Measurements from ENCODE around the gene IL2RA. TPM values are rescaled to one million over a fixed set of nuclear protein-coding genes. Genes with fewer than 3 reads are reported as not detected.
"Not testable (repeated sequence)": the region's sequence is repeated elsewhere in the genome, so short reads cannot be mapped to it uniquely, and the experiment has no call there.

Gene IL2RA
- 1,000 to 10,000 TPM; 1,064 to 1,187 TPM for total RNA-seq

DNA sequence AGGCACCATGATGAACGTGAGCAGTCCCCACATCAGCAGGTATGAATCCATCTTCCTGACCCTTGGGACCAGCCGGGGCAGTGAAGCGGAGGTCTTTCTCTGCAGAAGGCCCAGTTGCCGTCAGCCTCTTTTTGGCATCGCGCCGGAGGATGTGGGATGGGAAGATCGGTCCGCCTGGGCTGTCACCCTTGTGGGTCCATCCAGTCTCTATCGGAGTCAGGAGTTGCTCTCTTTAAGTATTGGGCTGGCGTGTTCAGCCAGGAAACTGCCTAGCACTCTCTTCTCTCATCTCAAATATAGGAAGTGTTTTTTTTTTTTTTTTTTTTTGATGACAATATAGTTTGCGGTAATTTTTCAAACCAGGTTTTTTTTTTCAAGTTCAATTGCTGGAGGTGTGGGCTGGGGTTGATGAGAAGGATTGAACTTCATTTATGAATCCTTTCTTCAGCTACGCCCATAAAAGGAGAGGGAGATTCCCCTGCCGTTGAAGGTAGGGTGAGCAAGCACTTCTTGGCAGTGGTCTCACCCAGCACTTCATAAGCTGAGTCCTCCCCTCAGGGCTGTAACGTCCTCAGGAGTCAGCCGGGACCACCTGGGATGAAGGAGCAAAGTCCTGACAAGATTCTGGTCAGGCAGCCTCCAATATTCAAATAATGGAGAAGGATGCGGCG is at the start of gene IL2RA:
Gene IL2RA, minus strand, starts transcription at position 267 of the 671 bp plus-strand sequence. Its CDS starts 216 bp downstream, at position 51.
- no peaks in the 10 kb centered on the region for H3K27me3 Mint-ChIP-seq
- peak within 1 kb of the TSS; percentile 92 for H3K4me3 Mint-ChIP-seq
- ATAC-seq (peak; percentile 79 to 84), DNase-seq (ENCODE audit: low spot score) (peak; percentile 88)
- H3K27ac Mint-ChIP-seq = peak within 1 kb of the TSS; percentile 97 to 98
- peaks cover 7% of the 10 kb centered on the region for H3K9me3 Mint-ChIP-seq
- peaks cover 55 to 79% of the 10 kb centered on the region in 2 donors for H3K4me1 Mint-ChIP-seq (ENCODE audit: low read depth in 2 of 2)
- peaks cover 48% of the 10 kb centered on the region for H3K36me3 Mint-ChIP-seq

DNA sequence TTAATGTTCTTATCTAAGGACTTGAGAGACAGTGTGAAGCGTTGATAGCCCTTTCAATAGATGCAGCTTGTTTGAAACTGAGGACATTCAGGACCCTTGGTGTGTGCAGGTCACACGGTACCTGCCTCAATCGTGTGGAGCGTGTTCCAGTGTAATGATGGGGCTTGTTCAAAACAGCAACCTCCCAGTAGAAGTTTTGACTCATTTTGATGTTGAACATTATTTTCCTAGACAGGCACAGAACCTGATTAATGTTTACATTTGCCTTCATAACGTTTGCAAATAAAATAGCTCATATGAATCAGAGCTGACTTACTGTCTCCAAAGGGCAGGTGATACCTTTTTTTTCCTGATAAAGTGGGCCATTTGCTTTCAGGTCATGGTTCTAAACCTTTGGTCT is 48.0 kb upstream of the IL2RA start:
- H3K4me1 Mint-ChIP-seq (ENCODE audit: low read depth in 2 of 2) = peaks cover 17 to 31% of the 10 kb centered on the region in 2 donors
- no peak overlapping the region for H3K4me3 Mint-ChIP-seq
- H3K27me3 Mint-ChIP-seq = no peaks in the 10 kb centered on the region
- DNase-seq (ENCODE audit: low spot score) (no peak), ATAC-seq (no peak)
- no peaks in the 10 kb centered on the region for H3K9me3 Mint-ChIP-seq
- H3K27ac Mint-ChIP-seq = peak overlapping the region; percentile 1 to 84
- H3K36me3 Mint-ChIP-seq = peaks cover 69% of the 10 kb centered on the region

DNA sequence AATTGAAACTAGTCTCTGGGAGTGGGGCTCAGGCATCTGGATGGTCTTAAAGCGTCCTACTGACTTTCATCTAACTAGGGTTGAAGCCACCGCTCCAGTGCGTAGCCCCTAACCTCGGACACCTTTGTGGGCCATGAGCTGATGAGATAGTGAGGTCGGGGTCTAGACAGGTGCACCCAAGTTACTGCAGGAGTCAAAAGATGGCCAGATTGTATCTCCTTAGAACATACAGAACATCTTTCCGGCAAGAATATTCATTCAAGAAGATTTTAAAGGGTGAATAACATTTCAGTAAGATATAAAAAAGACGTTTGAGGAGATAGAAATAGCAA is 47.2 kb upstream of the IL2RA start:
- Mint-ChIP-seq H3K36me3 (peaks cover 71% of the 10 kb centered on the region), H3K4me1 (ENCODE audit: low read depth in 2 of 2) (peaks cover 17 to 32% of the 10 kb centered on the region in 2 donors), H3K27ac (peak overlapping the region; percentile 1 to 84), H3K27me3 (no peaks in the 10 kb centered on the region), H3K9me3 (no peaks in the 10 kb centered on the region), H3K4me3 (no peak overlapping the region)
- no peak for DNase-seq (ENCODE audit: low spot score)
- ATAC-seq = no peak

DNA sequence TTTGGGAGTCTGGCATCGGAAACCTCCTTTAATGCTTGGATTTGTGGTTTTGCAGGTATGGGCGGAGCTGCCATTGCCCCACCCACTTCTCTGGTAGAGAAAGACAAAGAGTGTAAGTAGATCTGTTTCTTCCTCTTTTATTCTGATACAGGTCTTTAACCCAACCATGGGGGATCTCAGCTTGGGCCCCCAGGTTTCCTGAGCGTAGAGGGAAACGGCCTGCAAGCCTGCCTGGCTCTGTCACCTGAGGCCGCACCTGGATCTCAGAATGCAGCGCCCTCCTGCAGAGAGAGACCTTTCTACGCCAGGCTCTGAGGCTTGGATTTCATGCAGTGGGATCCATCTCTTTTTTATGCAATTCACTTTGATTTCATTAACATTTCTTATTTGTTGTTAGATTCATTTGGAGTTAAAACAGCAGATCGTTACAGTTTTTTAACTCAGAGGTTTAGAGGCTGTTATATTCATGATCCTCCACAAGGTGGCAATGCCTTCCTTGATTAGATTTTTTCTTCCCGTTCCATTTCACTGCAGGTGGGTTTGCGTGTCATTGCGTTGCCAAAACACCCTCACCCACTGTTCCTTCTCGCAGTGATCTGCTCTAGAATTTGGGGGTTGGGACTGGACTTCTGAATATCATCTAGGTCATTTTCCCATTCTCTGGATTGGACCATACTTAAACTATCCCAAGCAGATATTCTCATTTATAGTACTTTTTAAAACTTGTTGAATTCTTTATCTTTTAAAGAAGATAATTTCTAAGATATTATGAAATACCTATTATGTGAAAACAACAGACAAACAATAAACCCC is 46.7 kb upstream of the IL2RA start:
- Mint-ChIP-seq H3K4me1 (ENCODE audit: low read depth in 2 of 2) (peaks cover 18 to 31% of the 10 kb centered on the region in 2 donors), H3K4me3 (no peak overlapping the region), H3K27me3 (no peaks in the 10 kb centered on the region), H3K36me3 (peaks cover 65% of the 10 kb centered on the region), H3K27ac (peak overlapping the region; percentile 1 to 84), H3K9me3 (no peaks in the 10 kb centered on the region)
- no peak for ATAC-seq
- DNase-seq (ENCODE audit: low spot score) = no peak

DNA sequence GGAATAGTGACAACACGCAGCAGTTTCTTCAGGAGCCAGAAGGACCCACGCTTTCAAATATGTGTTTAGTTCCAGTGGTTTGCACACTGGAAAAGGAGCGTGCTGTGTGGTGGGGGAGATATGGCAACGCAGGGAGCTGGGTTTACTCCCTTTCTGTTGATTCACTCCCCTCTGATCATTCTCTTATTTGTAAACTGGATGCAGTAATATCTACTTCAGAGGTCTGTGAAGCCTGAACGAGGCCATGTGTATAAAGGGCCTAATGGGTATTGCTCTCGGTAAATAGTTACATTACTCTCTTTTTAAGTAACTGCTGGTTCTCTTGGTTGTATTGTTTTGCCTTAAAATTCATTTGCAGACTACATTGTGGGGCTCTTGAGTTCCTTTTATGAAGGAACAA is 45.9 kb upstream of the IL2RA start:
- Mint-ChIP-seq H3K4me3 (no peak overlapping the region), H3K36me3 (peaks cover 60% of the 10 kb centered on the region), H3K4me1 (ENCODE audit: low read depth in 2 of 2) (peaks cover 20 to 32% of the 10 kb centered on the region in 2 donors), H3K27me3 (no peaks in the 10 kb centered on the region), H3K27ac (peak overlapping the region in 1 of 2 donors; percentile 84), H3K9me3 (no peaks in the 10 kb centered on the region)
- ATAC-seq (no peak), DNase-seq (ENCODE audit: low spot score) (no peak)

DNA sequence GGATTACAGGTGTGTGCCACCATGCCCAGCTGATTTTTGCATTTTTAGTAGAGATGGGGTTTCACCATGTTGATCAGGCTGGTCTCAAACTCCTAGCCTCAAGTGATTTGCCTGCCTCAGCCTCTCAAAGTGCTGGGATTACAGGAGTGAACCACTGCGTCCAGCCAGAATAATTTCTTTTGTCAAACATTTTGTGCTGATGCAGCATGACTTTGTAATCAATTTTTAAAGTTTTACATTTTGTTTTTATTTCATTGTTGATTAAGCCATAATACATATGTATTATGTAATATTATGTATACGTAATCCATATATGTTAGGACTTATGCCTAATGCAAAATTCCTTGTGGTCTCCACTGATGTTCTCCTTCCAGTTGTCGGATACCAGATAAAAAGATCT is 45.4 kb upstream of the IL2RA start:
- not testable (repeated sequence) for H3K9me3 Mint-ChIP-seq; H3K27me3 Mint-ChIP-seq; H3K27ac Mint-ChIP-seq; H3K4me3 Mint-ChIP-seq; ATAC-seq; DNase-seq (ENCODE audit: low spot score)
- Mint-ChIP-seq H3K4me1 (ENCODE audit: low read depth in 2 of 2) (peaks cover 20 to 33% of the 10 kb centered on the region in 2 donors), H3K36me3 (peaks cover 58% of the 10 kb centered on the region)

DNA sequence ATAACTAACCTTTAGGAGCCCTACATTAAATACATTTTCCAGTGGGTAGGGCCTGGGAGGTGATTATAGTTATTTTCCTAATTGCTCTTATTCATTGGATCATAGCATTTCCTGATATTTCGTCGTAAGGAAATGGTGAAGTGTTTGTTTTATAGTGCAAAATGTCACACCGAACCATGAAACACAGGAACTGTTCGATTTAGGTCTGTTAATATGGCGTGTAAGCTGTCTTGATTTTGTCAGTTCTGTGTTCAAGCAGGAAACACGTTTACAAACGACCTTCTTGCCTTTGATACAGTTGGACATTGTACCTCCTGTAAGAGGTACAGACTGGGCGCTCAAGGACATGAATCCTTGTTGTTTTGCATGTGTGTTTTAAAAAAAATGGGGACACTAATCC is 41.4 kb upstream of the IL2RA start:
- no peak for ATAC-seq
- H3K36me3 Mint-ChIP-seq = peaks cover 40% of the 10 kb centered on the region
- H3K27ac Mint-ChIP-seq = peak overlapping the region in 1 of 2 donors; percentile 39

DNA sequence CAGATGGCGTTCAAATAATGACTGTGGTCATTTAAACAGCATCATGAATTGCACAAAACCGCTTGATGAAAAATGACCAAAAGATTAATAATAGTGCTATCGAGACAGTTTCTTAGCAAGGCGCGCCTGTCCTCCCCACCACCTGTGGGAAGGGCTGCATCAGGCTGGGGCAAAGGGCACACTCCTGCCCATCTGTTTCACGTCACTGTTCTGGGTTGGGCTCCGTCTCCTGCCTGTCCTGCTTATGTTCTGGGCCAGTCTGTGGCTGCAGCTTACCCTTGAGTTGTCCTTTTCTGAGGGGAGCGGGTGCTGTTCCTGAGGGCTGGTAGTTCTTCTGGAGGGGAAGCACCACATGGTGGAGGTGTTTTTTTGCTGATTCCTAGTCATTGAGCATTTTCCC is 40.0 kb upstream of the IL2RA start:
- Mint-ChIP-seq H3K27ac (no peak overlapping the region), H3K4me1 (ENCODE audit: low read depth in 2 of 2) (peaks cover 17 to 28% of the 10 kb centered on the region in 2 donors), H3K4me3 (no peak overlapping the region), H3K36me3 (peaks cover 34% of the 10 kb centered on the region), H3K27me3 (no peaks in the 10 kb centered on the region), H3K9me3 (no peaks in the 10 kb centered on the region)
- DNase-seq (ENCODE audit: low spot score) = no peak
- no peak for ATAC-seq

More for the DNA sequence above, 41.4 kb upstream of the IL2RA start:
- DNase-seq (ENCODE audit: low spot score) = no peak
- no peaks in the 10 kb centered on the region for H3K27me3 Mint-ChIP-seq
- H3K4me3 Mint-ChIP-seq = no peak overlapping the region
- peaks cover 12 to 31% of the 10 kb centered on the region in 2 donors for H3K4me1 Mint-ChIP-seq (ENCODE audit: low read depth in 2 of 2)
- H3K9me3 Mint-ChIP-seq = no peaks in the 10 kb centered on the region

DNA sequence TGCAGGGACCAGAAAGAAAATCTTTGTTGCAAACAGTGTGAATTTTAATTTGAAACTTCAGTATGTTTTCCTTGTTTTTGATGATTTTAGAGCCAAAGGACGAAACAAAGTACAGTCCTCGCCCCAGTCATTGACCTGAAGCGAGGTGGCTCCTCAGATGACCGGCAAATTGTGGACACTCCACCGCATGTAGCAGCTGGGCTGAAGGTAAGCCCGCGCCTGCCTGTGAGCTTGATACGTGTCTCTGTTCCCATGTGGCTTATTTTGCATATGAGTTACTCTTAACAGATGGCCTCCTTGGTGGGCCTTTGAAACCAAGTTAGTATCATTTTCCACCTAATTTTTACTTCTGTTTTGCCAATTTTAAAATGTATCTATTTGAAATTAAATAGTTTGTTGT is 39.0 kb upstream of the IL2RA start:
- Mint-ChIP-seq H3K27ac (no peak overlapping the region), H3K4me1 (ENCODE audit: low read depth in 2 of 2) (peaks cover 21 to 32% of the 10 kb centered on the region in 2 donors), H3K4me3 (no peak overlapping the region), H3K36me3 (peaks cover 31% of the 10 kb centered on the region), H3K27me3 (no peaks in the 10 kb centered on the region), H3K9me3 (no peaks in the 10 kb centered on the region)
- DNase-seq (ENCODE audit: low spot score) (no peak), ATAC-seq (no peak)

DNA sequence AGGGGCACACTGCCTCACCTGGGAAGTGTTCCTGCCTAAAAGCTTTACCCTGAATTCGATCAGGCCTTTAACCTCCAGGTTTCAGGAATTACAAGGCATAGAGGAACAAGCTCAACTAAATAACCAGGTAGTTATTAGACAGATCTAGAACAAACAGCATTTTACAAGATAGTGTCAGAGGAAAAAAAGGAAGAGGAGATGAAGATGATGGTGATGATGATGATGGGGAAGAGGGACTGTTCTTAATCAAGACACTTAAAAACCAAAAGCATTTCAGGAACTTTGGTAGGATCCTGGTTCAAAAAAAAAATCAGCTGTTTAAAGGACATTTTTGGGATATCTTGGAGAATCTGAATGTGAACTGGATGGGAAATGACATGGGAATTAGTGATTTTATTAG is 38.2 kb upstream of the IL2RA start:
- ATAC-seq (no peak), DNase-seq (ENCODE audit: low spot score) (no peak)
- Mint-ChIP-seq H3K27me3 (no peaks in the 10 kb centered on the region), H3K4me1 (ENCODE audit: low read depth in 2 of 2) (peaks cover 23 to 34% of the 10 kb centered on the region in 2 donors), H3K9me3 (no peaks in the 10 kb centered on the region), H3K36me3 (peaks cover 26% of the 10 kb centered on the region), H3K27ac (peak overlapping the region in 1 of 2 donors; percentile 76), H3K4me3 (no peak overlapping the region)

DNA sequence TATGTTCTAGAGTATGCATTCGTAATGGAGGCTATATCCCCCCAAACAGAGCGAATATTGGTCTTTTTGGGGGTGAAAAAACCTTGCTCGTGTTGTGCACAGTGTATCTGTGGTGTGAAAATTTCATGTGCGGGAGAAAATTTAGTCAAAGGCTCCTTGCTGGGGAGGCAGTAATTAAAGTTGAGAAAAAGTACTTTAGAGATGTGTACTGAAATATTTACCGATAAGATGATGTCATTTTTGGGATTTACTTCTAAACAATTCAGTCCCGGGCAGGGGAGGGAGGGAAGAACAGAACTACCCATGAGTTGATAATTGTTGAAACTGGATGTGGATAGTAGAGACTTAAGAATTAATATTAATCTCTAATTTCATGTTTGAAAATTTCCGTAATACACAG is 36.0 kb upstream of the IL2RA start:
- H3K4me1 Mint-ChIP-seq (ENCODE audit: low read depth in 2 of 2) = peaks cover 35 to 36% of the 10 kb centered on the region in 2 donors
- peaks cover 19% of the 10 kb centered on the region for H3K36me3 Mint-ChIP-seq
- no peaks in the 10 kb centered on the region for H3K27me3 Mint-ChIP-seq
- no peaks in the 10 kb centered on the region for H3K9me3 Mint-ChIP-seq
- ATAC-seq (no peak), DNase-seq (ENCODE audit: low spot score) (no peak)
- H3K27ac Mint-ChIP-seq = no peak overlapping the region
- no peak overlapping the region for H3K4me3 Mint-ChIP-seq

DNA sequence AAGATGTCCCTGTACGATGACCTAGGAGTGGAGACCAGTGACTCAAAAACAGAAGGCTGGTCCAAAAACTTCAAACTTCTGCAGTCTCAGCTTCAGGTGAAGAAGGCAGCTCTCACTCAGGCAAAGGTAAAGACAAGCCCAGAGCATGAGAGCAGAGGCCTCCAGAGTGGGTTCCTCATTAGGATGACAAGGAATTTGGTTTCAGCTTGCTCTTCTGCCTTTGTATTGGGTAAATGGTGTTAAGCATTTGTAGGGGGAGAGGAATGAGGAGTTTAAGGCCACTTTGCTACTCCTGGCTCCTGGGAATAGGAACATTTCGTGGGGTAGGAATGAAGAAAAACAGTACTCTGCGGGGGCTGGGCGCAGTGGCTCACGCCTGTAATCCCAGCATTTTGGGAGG is 34.9 kb upstream of the IL2RA start:
- no peak overlapping the region for H3K4me3 Mint-ChIP-seq

DNA sequence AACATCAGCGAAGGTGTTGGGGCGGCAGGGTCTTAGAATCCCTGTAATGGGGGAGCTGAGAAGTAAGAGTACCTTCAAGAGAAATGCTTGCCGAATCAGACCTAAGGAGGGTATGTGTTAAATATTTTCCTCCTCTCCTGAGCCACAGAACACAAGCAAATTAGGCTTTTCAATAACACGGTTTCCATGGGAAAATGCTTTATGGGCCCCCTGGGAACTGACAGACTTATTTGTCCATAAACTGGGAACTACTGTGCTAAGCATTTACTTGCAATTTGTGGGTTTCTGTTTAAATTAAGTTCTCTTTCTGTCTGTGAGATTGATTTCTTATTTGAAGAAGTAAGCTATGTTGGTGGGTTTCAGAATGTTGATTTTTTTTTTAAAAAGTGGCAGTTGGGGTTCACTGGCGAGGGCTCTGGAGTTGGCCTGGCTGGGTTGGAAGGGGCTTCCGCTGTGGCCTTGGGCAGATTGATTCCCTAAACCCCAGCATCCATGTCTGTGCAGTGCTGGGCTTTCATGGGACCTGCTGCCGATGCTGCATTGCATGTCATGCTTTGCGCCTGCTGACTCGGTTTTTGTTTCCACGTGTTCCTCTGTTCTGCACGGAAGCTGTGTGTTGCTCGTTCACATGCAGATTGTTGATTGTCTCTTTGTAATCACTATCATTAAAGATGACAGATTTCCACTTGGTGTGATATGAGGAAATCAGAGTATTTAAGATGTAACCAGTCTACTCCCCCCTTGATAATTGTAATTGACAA is 33.8 kb upstream of the IL2RA start:
- H3K36me3 Mint-ChIP-seq = peaks cover 7% of the 10 kb centered on the region
- H3K4me1 Mint-ChIP-seq (ENCODE audit: low read depth in 2 of 2) = peaks cover 47 to 50% of the 10 kb centered on the region in 2 donors
- ATAC-seq (no peak), DNase-seq (ENCODE audit: low spot score) (no peak)
- no peak overlapping the region for H3K4me3 Mint-ChIP-seq
- H3K27ac Mint-ChIP-seq = peak overlapping the region in 1 of 2 donors; percentile 80
- no peaks in the 10 kb centered on the region for H3K27me3 Mint-ChIP-seq
- H3K9me3 Mint-ChIP-seq = no peaks in the 10 kb centered on the region

More for the DNA sequence above, 34.9 kb upstream of the IL2RA start:
- Mint-ChIP-seq H3K27ac (no peak overlapping the region), H3K27me3 (no peaks in the 10 kb centered on the region), H3K4me1 (ENCODE audit: low read depth in 2 of 2) (peaks cover 37 to 43% of the 10 kb centered on the region in 2 donors), H3K36me3 (peaks cover 12% of the 10 kb centered on the region), H3K9me3 (no peaks in the 10 kb centered on the region)
- ATAC-seq (no peak), DNase-seq (ENCODE audit: low spot score) (no peak)

All from natural killer cell treated with Interleukin-12 subunit alpha and Interleukin-12 subunit beta and Interleukin-15 and Interleukin-18, amount 100 ng/mL, for 72 hours (primary cell).